ENCODE data around the gene SENP8.

GRCh38 chr15:72147418-72147817 lies 29.2 kb downstream of the SENP8 start:
- TF ChIP-seq ZBTB7A (IDR thresholded peaks at IDR 0.05; ENCODE audit: low read depth) (no peak), REST (IDR thresholded peaks at IDR 0.05; ENCODE audit: low read depth) (no peak), YY1 (IDR thresholded peaks at IDR 0.05; ENCODE audit: low read depth) (no peak), TAF1 (IDR thresholded peaks at IDR 0.05; ENCODE audit: low read depth) (no peak), EGR1 (IDR thresholded peaks at IDR 0.05) (no peak), RAD21 (IDR thresholded peaks at IDR 0.05; ENCODE audit: low read depth) (no peak), EP300 (IDR thresholded peaks at IDR 0.05; ENCODE audit: borderline replicate concordance) (no peak), USF1 (IDR thresholded peaks at IDR 0.05) (no peak)

All from Ishikawa (cell line).